VCaP (cell line): ENCODE data around the gene OR2S2.
"Not testable (repeated sequence)": the region's sequence is repeated elsewhere in the genome, so short reads cannot be mapped to it uniquely, and the experiment has no call there.

ENCODE experiments used
- H3K27ac ChIP-seq: fragments of 450-650 bp; 2 replicates; pipeline ENCODE4 v1.5.1; 2017
- TF ChIP-seq, protein P1 (sequence below): fragments of 450-650 bp; conservative IDR thresholded peaks from 2 replicates; pipeline ENCODE4 v1.5.1; 2017; ENCODE audit warnings: mild to moderate bottlenecking, moderate library complexity

Gene OR2S2

GRCh38 chr9:35958104-35958837 is at the start of gene OR2S2:
TSS of gene OR2S2 (minus strand) at chr9:35958154. CDS start at chr9:35958098, 56 bp downstream.
- TF ChIP-seq, protein P1, sequence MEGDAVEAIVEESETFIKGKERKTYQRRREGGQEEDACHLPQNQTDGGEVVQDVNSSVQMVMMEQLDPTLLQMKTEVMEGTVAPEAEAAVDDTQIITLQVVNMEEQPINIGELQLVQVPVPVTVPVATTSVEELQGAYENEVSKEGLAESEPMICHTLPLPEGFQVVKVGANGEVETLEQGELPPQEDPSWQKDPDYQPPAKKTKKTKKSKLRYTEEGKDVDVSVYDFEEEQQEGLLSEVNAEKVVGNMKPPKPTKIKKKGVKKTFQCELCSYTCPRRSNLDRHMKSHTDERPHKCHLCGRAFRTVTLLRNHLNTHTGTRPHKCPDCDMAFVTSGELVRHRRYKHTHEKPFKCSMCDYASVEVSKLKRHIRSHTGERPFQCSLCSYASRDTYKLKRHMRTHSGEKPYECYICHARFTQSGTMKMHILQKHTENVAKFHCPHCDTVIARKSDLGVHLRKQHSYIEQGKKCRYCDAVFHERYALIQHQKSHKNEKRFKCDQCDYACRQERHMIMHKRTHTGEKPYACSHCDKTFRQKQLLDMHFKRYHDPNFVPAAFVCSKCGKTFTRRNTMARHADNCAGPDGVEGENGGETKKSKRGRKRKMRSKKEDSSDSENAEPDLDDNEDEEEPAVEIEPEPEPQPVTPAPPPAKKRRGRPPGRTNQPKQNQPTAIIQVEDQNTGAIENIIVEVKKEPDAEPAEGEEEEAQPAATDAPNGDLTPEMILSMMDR, result no peak
- H3K27ac ChIP-seq, result no peak within 1 kb of the TSS

DNA sequence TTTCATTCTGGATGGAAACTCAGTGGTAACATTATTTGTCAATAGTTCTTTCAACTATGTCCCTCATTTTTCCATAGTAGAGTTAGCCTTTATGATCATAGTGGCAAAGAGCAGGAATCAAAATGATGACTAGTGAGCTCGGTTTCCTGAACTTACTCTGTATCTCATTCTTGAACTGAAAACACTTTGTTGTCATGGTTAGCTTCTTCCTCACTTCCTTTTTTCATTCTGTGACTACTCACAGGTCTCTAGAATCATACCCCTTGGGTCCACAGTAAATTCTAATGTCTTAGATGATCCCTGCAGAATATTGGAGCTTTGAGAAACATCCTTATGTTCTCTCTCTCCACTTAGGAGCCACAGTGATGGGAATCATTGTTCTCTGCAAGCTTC is 49.4 kb upstream of the OR2S2 start:
- no peak overlapping the region for H3K27ac ChIP-seq
- TF ChIP-seq, protein P1, result no peak

GRCh38 chr9:36006549-36007315 is 48.8 kb upstream of the OR2S2 start:
- TF ChIP-seq, protein P1, result no peak
- no peak overlapping the region for H3K27ac ChIP-seq

DNA sequence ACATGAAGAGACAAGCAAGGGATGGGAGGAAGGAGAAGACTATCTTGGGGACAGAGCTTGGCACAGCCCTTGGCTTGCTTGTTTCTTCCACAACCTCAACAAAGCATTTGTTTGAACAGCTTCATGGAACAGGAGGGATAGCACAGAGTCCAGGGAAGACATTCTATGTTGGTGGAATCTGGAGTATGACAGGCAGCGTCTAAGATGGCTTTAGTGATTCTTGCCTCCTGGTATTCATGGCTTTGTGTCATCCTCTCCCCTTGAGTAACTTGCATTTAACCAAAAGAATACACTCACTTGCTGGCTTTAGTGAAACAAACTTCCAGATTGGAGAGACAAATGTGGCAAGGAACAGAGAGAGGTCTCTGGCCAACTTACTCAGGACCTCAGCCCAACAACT is 47.9 kb upstream of the OR2S2 start:
- no peak overlapping the region for H3K27ac ChIP-seq
- TF ChIP-seq, protein P1, result no peak

GRCh38 chr9:35998333-35998732 is 40.4 kb upstream of the OR2S2 start:
- no peak overlapping the region for H3K27ac ChIP-seq
- TF ChIP-seq, protein P1, result no peak

DNA sequence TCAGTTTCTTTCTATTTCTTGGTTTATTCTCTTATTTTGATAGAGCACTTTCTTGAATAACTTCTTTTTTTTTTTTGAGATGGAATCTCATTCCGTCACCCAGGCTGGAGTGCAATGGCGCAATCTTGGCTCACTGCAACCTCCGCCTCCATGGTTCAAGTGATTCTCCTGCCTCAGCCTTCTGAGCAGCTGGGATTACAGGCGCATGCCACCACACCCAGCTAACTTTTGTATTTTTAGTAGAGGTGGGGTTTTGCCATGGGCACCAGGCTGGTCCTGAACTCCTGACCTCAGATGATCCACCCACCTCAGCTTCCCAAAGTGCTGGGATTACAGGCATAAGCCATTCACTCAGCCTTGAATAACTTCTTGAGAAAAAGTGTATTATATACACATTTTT is 39.1 kb upstream of the OR2S2 start:
- not testable (repeated sequence) for H3K27ac ChIP-seq

- TF ChIP-seq, protein P1, result no peak
- H3K27ac ChIP-seq, result no peak overlapping the region
Measured at GRCh38 chr9:35996358-35996970, 38.5 kb upstream of the OR2S2 start.
